ENCODE results near the gene ACER3. TPM values are rescaled to one million over a fixed set of nuclear protein-coding genes. Genes with fewer than 3 reads are reported as not detected.
"Not testable (repeated sequence)": the region's sequence is repeated elsewhere in the genome, so short reads cannot be mapped to it uniquely, and the experiment has no call there.

ACER3 gene
- total RNA-seq, 1 donor from 2014 or later = 17.3 TPM

GRCh38 chr11:76897233-76897632, 36.5 kb downstream of the ACER3 start:
- no peaks in the 10 kb centered on the region for H3K4me1 Mint-ChIP-seq (ENCODE audit: low read depth, unreplicated experiment)
- Histone ChIP-seq H3K27ac (ENCODE audit: low read depth, low read length) (no peak overlapping the region), H2AFZ (ENCODE audit: low read depth, low read length) (no peak overlapping the region), H3K4me3 (ENCODE audit: insufficient read depth, low read depth, low read length) (no peak overlapping the region), H3K9me3 (ENCODE audit: insufficient read depth, low read depth, low read length) (no peaks in the 10 kb centered on the region), H3K4me2 (ENCODE audit: low read length) (no peak overlapping the region), H4K20me1 (ENCODE audit: insufficient read depth, low read length) (no peaks in the 10 kb centered on the region), H3K36me3 (ENCODE audit: insufficient read depth, low read length) (no peaks in the 10 kb centered on the region), H3K4me1 (ENCODE audit: insufficient read depth, low read length) (no peaks in the 10 kb centered on the region), H3K27me3 (ENCODE audit: insufficient read depth, low read length) (no peaks in the 10 kb centered on the region), H3K79me2 (ENCODE audit: insufficient read depth, low read length) (no peaks in the 10 kb centered on the region), H3K9ac (ENCODE audit: low read length) (no peak overlapping the region)
- no peak overlapping the region for H3K4me3 Mint-ChIP-seq (ENCODE audit: unreplicated experiment)
- H3K9me3 Mint-ChIP-seq (ENCODE audit: unreplicated experiment) = no peaks in the 10 kb centered on the region
- FAIRE-seq (no peak), DNase-seq (ENCODE audit: low read depth) (no peak)
- H3K27ac Mint-ChIP-seq (ENCODE audit: unreplicated experiment) = no peak overlapping the region
- H3K36me3 Mint-ChIP-seq (ENCODE audit: low read depth, unreplicated experiment) = no peaks in the 10 kb centered on the region
- no peaks in the 10 kb centered on the region for H3K27me3 Mint-ChIP-seq (ENCODE audit: low read depth, unreplicated experiment)
- TF ChIP-seq CTCF (IDR thresholded peaks at IDR 0.05; ENCODE audit: insufficient read depth, low read depth, low read length) = no peak
- no peak for TF ChIP-seq EZH2 (IDR thresholded peaks at IDR 0.05; ENCODE audit: insufficient read depth, low read length)

DNA sequence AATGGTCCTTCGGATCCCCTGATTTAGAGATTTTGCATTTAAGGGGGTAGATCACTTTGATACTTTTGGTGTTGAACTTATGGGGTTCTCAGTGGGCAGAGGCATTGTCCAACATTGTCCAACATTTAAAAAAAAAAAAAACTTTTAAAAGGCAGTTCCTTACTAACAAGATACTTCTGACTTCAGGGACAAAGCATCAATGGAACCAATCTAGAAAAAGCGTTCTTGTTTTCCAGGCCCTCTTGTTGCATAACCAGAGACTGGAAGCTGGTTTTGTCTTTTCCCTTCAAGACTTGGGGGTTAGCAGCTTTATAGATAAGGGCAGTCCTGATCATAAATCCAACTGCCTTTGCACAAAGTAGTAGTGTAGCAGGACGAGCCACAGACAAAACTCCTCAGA, 40.4 kb downstream of the ACER3 start:
- Histone ChIP-seq H3K4me2 (ENCODE audit: low read length) (no peak overlapping the region), H2AFZ (ENCODE audit: low read depth, low read length) (no peak overlapping the region), H3K79me2 (ENCODE audit: insufficient read depth, low read length) (no peaks in the 10 kb centered on the region), H3K27me3 (ENCODE audit: insufficient read depth, low read length) (no peaks in the 10 kb centered on the region), H3K9me3 (ENCODE audit: insufficient read depth, low read depth, low read length) (no peaks in the 10 kb centered on the region), H3K4me3 (ENCODE audit: insufficient read depth, low read depth, low read length) (no peak overlapping the region), H3K36me3 (ENCODE audit: insufficient read depth, low read length) (no peaks in the 10 kb centered on the region), H3K9ac (ENCODE audit: low read length) (no peak overlapping the region), H3K4me1 (ENCODE audit: insufficient read depth, low read length) (no peaks in the 10 kb centered on the region), H4K20me1 (ENCODE audit: insufficient read depth, low read length) (no peaks in the 10 kb centered on the region), H3K27ac (ENCODE audit: low read depth, low read length) (no peak overlapping the region)
- H3K4me1 Mint-ChIP-seq (ENCODE audit: low read depth, unreplicated experiment) = peaks cover 1% of the 10 kb centered on the region
- DNase-seq (ENCODE audit: low read depth) = no peak
- H3K27me3 Mint-ChIP-seq (ENCODE audit: low read depth, unreplicated experiment) = no peaks in the 10 kb centered on the region
- peaks cover under 1% of the 10 kb centered on the region for H3K9me3 Mint-ChIP-seq (ENCODE audit: unreplicated experiment)
- H3K4me3 Mint-ChIP-seq (ENCODE audit: unreplicated experiment) = no peak overlapping the region
- H3K27ac Mint-ChIP-seq (ENCODE audit: unreplicated experiment) = no peak overlapping the region
- TF ChIP-seq EZH2 (IDR thresholded peaks at IDR 0.05; ENCODE audit: insufficient read depth, low read length) = no peak
- TF ChIP-seq CTCF (IDR thresholded peaks at IDR 0.05; ENCODE audit: insufficient read depth, low read depth, low read length) = no peak
- no peaks in the 10 kb centered on the region for H3K36me3 Mint-ChIP-seq (ENCODE audit: low read depth, unreplicated experiment)
- FAIRE-seq = no peak

- not testable (repeated sequence) for DNase-seq (ENCODE audit: low read depth); H3K4me1 ChIP-seq (ENCODE audit: insufficient read depth, low read length); H2AFZ ChIP-seq (ENCODE audit: low read depth, low read length); H3K9me3 Mint-ChIP-seq (ENCODE audit: unreplicated experiment); H3K4me3 Mint-ChIP-seq (ENCODE audit: unreplicated experiment); H3K9ac ChIP-seq (ENCODE audit: low read length); H3K9me3 ChIP-seq (ENCODE audit: insufficient read depth, low read depth, low read length); H3K27me3 Mint-ChIP-seq (ENCODE audit: low read depth, unreplicated experiment); H3K36me3 Mint-ChIP-seq (ENCODE audit: low read depth, unreplicated experiment); H3K4me2 ChIP-seq (ENCODE audit: low read length); H3K4me1 Mint-ChIP-seq (ENCODE audit: low read depth, unreplicated experiment); H4K20me1 ChIP-seq (ENCODE audit: insufficient read depth, low read length); H3K36me3 ChIP-seq (ENCODE audit: insufficient read depth, low read length); H3K79me2 ChIP-seq (ENCODE audit: insufficient read depth, low read length); H3K4me3 ChIP-seq (ENCODE audit: insufficient read depth, low read depth, low read length); H3K27ac ChIP-seq (ENCODE audit: low read depth, low read length); H3K27ac Mint-ChIP-seq (ENCODE audit: unreplicated experiment); FAIRE-seq; H3K27me3 ChIP-seq (ENCODE audit: insufficient read depth, low read length)
Measured at GRCh38 chr11:76901622-76902021, 40.9 kb downstream of the ACER3 start.

All from astrocyte (in vitro differentiated cells and primary cell).